Activated CD8-positive, alpha-beta memory T cell treated with anti-CD3 and anti-CD28 coated beads for 48 hours (primary cell): ENCODE results near the gene GSTP1.
"Not testable (repeated sequence)": the region's sequence is repeated elsewhere in the genome, so short reads cannot be mapped to it uniquely, and the experiment has no call there.

Experiments used
- DNase-seq, 3 experiments: peaks; one replicate each; pipeline ENCODE4 v3.0.0-alpha.2; 2020; ENCODE audit warnings: low read depth in 2 of 3, low spot score in 2 of 3

The GSTP1 gene

DNA sequence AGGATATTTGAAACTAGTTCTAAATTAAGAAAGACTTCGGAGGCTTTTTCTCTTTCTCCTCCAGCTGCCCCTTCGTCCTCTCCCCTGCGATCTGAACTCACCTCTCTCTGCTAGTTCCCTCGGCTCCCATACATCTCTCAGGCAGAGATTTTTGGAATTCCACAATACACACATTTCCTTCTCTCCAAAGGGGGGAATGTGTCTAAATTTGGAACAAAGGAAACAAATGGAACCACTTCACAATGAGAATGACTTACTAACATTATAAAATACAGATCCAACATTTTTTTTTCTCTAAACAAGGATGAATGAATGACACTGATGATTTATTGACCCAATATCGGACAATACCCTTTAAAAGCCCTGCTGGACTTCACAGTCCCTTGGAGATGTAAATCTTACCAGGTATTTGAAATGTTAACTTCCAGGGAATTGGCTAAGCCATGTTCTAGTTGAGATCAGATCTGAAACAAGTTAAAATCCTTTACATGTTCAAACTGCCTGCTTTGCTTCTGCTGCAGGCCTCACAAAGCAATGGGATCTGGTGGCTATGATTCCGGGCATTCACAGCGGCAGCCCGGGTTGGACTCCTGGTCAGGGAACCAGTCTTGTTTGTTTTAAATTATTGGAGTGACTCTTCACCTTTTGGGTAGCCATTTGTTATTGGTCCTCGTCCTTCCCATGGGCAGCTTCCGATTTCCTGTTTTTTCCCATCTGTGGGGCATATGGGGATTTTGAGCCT is 20.5 kb upstream of the GSTP1 start:
- DNase-seq = no peak

GRCh38 chr11:67563705-67564114 is 19.9 kb upstream of the GSTP1 start:
- not testable (repeated sequence) for DNase-seq

DNA sequence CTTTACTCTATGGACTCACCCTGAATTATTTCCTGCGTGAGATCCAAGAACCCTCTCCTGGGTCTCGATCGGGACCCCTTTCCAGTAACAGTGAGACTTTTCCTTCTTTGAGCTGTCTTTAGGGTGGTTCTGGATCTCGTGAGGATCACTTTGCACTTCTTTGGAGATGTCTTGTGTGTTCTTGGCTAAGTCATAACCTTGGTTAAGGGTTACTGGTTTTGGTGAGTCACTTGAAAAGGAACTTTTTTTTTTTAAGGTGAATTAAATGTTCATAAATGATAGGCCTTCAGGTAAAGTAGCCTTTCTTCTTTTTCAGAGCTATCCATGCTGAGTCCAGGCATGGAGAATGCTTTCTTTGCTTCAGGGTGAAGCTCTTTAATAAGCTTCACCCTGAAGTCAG is 19.4 kb upstream of the GSTP1 start:
- no peak for DNase-seq

DNA sequence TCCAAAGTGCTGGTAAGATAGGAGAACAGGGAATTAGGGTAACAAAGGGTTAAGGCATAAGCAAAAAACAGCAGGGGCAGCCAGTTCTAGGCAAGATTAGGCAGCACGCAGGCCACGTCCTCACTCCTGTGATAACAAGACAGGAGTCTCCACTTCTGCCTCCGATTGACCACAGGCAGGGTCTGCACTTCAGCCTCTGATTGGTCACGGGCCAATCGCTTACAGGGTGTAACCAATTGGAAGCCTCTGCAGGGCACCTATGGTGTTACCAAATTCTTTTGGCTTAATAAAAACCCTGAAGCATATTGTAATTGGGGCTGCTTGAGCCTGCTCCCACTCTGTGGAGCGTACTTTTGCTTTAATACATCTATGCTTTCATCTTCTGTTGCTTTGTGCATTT is 12.2 kb upstream of the GSTP1 start:
- DNase-seq = no peak

DNA sequence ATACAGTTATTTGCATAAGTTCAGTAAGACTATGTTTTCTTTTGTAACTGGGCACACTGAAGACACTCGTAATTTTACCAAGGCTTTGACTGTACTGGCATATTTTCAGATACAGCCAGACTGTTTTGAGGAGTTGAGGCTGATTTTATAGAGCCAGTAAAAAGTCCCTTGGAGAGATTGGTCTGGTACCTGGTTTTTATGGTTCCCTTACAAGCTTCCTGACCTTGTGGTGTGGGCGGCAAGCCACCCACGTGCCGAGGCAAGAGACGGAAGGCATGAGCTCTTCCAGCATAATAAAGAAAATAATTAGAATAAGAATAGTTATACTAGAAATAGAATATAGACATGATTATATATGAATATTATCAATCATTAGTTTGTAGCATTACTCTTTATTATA is 11.3 kb upstream of the GSTP1 start:
- no peak for DNase-seq

GRCh38 chr11:67572747-67573419 is 10.7 kb upstream of the GSTP1 start:
- no peak for DNase-seq

- DNase-seq = no peak
Measured at GRCh38 chr11:67574938-67575337, 8.7 kb upstream of the GSTP1 start.

DNA sequence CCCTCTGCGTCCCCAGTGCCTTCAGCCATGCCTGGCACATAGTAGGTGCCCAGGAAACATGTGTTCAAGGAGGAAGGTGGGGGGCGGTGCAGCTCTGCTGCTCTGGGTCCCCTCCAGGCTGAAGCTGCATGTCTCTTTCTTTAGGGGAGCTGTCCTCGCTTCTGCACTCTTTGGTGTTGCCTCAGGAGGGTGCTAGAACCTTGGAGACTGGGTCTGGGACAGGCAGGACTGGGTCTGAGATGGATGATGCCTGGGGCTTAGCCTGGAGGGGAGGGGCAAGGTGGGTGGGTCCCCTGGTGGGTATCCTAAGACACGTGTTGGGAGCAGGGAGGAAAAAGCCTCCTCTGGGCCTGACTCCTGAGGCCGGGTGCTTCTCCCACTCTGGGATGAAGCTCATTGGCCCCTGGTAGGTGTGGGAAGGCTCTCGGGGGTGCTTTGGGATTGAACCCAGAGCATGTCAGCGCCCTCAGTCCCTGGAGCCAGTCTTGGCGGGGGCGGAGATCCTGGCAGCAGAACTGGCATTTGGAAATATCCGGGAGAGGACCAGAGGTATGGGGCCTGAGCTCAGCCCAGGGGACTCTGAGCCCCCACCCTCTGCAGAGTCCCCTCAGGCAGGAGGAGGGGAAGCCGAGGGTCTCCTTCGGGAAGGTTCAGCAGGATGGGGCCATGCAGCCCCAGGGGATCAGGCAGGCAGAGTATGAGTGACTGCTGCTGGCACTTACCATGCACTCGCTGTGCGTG is 6.7 kb upstream of the GSTP1 start:
- no peak for DNase-seq

DNA sequence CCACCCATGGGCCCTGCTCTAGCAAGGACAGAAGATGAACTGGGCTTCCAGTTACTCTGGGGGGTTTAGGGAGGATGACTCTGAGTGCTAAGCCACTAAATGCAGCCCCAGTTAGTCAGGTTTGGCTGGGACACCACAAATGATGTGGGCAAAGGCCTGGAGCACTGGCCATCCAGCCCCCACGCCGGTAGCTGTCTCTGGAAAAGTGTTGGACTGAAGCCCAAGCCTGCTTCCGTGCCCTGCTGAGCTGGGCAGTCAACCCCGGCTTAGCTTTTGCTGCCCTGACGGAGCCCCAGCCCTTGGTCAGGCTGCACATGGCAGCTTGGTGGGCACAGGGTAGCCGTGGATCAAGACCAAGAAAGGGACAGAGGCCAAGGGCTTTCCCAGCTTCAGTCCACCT is 5.7 kb upstream of the GSTP1 start:
- DNase-seq = no peak

DNA sequence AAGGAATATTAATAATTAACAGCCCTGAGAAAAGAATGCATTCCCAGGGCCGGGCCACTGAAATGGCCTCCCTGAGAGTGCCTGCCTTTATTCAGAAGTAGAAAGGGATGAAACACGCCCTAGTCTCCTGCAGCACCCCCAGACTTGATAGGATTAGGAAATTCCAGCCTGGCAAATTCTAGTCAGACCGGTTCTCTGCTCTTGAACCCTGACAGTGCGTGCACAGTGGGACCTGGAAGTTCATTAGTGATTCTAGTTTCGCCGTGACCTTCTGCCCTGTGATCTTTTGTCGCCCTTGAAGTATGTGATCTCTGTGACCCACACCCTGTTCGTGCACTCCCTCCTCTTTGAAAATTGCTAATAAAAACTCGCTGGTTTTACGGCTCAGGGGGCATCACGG is 2.1 kb upstream of the GSTP1 start:
- no peak for DNase-seq

GRCh38 chr11:67582011-67582410 is 1.6 kb upstream of the GSTP1 start:
- no peak for DNase-seq

GRCh38 chr11:67584205-67584880 is 731 bp downstream of the GSTP1 start:
- no peak for DNase-seq

GRCh38 chr11:67584881-67585873 is 1.6 kb downstream of the GSTP1 start:
- DNase-seq = no peak

GRCh38 chr11:67585911-67586310 is 2.3 kb downstream of the GSTP1 start:
- no peak for DNase-seq

- DNase-seq = no peak
Measured at GRCh38 chr11:67586568-67587250, 3.1 kb downstream of the GSTP1 start.

DNA sequence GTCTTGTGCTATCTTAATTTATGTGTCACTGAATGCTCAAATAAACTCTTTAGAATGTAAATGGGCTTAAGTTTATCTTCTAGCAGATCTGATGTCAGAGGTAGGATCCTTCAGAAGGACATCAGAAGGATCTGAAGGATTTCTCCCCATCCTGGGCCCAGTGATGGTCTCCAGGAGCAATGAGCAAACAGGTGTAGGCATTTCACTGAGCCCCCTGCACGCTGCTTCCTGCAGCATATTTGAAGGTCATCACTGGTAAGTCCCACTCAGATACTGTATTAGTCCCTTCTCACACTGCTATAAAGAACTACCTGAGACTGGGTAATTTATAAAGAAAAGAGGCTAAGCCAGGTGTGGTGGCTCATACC is 4.5 kb downstream of the GSTP1 start:
- no peak for DNase-seq

DNA sequence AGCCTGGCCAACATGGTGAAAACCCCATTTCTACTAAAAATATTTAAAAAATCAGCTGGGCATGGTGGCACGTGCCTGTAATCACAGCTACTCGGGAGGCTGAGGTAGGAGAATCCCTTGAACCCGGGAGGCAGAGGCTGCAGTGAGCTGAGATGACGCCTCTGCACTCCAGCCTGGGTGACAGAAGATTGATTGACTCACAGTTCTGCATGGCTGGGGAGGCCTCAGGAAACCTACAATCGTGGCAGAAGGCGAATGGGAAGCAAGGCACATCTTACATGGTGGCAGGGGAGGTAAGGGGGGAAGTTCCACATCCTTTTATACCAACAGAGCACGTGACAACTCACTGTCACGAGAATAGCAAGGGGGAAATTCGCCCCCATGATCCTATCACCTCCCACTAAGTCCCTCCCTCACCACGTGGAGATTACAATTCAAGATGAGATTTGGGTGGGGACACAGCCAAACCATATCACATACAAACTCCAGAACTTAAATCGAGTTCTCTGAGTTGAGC is 5.3 kb downstream of the GSTP1 start:
- DNase-seq = not testable (repeated sequence)

DNA sequence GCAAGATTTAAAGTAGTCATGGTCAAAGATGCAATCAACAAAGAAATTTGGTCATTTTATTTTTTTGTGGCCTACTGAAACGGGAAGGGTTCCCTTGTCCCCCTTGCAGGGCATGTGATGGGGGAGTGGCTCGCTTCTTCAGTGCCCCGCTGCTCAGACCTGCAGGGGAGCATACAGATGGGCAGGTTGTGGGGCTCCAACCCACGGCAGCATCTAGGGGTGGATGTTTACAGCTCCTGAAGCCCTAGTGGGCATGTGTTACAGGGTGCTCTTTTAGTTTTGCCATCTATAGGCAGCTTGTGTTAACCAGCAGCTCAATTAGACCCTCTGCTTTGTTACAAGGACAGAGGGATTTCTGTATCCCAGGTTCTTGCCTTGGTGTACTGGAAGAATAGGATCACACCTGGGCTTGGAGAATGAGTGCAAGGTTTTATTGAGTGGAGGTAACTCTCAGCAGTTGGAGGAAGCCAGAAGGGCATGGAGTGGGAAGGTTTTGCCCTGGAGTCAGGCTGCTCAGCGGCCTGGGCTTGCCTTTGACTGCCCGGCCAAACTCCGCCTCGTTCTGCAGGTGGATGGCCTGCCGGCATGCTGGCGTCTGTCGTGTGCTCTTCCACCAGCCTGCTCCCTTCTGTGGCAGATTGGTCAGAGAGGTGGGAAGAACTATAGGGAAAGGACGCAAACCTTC is 9.4 kb downstream of the GSTP1 start:
- DNase-seq = no peak

DNA sequence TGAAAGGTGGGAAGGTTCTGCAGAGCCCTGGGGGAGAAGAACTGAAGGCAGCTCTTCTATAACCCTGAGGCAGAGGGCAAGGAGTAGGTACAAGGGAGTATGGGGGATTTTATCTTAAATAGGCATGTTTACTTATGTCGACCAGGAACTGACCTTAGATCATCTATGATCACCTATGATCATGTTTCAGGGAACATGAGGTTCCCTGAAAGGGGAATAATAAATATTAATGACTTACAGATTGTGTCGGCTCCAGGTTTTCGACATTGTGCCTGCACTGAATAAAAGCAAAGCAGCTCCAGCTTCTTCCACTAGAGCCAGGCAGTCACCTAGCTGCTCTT is 9.9 kb downstream of the GSTP1 start:
- no peak for DNase-seq
